Kidney epithelial cell (primary cell): ENCODE data around the gene AHCYL1. TPM values are rescaled to one million over a fixed set of nuclear protein-coding genes. Genes with fewer than 3 reads are reported as not detected.
A peak's percentile ranks its signal among the peaks of the same experiment; 100 is the strongest.

Source experiments
- DNase-seq: peaks from one replicate; pipeline ENCODE4 v3.0.0-alpha.2; 2010; ENCODE audit warnings: low read depth
- H3K27me3 ChIP-seq: 2 replicates; pipeline ENCODE4 v1.6.0; 2011; ENCODE audit warnings: low read length; ENCODE audit not compliant: control insufficient read depth, insufficient read depth
- H3K36me3 ChIP-seq: 2 replicates; pipeline ENCODE4 v1.5.1; 2011; ENCODE audit warnings: low read length; ENCODE audit not compliant: control insufficient read depth, insufficient read depth
- H3K4me3 ChIP-seq: 2 replicates; pipeline ENCODE4 v1.5.1; 2011; ENCODE audit warnings: low read depth, mild to moderate bottlenecking, control low read depth, low read length
- CTCF ChIP-seq: IDR thresholded peaks from 2 replicates; pipeline ENCODE4 v1.5.1; 2011; ENCODE audit warnings: mild to moderate bottlenecking, moderate library complexity, low read length, control low read depth, inconsistent platforms; ENCODE audit not compliant: insufficient read depth, poor library complexity, severe bottlenecking
- total RNA-seq: library from RNA; depleted of rRNA; stranded (reverse); fragments of >200 nt; gene quantifications from 2 replicates; pipeline ENCODE4 v1.2.3, GENCODE V29; 2015

Gene AHCYL1
- total RNA-seq, 1 donor from 2014 or later: 40.1 TPM

DNA sequence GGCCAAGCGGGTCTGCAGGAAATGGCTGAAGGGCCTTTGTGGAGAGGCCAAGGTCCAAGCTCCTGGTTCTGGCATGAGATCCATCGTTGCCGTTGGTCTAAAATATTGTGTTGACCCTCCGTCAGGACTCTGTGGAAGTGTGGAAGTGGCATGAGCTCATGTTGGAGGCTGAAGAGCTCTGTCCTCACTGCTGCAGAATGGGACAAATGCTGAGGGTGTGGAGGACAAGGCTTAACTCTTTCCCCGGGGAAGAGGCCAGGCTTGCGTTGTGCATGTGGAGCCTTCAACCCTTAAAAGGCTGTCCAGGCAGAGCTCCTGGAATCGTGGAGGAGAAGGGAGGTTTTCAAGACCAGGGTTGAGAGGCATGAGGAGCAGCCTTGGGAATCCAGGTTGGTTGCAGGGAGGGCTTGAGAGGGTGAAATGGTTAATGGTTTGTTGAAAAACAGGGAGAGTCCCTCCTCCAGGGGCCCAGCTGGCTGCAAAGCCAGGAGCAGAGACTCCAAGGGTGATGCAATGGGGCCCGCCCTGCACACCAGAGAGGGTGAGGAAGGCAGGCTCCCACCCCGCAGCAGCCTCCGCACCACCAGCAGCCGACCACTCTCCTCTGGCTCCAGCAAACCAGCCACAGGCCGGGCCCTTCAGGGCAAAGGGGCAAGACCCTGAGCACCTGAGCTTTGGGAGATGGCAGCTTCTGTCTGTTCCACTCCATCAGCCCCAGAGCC, 6.7 kb upstream of the AHCYL1 start:
- Histone ChIP-seq H3K36me3 (no peaks in the 10 kb centered on the region), H3K4me3 (no peak overlapping the region), H3K27me3 (no peaks in the 10 kb centered on the region)
- no peak for TF ChIP-seq CTCF
- DNase-seq: no peak

DNA sequence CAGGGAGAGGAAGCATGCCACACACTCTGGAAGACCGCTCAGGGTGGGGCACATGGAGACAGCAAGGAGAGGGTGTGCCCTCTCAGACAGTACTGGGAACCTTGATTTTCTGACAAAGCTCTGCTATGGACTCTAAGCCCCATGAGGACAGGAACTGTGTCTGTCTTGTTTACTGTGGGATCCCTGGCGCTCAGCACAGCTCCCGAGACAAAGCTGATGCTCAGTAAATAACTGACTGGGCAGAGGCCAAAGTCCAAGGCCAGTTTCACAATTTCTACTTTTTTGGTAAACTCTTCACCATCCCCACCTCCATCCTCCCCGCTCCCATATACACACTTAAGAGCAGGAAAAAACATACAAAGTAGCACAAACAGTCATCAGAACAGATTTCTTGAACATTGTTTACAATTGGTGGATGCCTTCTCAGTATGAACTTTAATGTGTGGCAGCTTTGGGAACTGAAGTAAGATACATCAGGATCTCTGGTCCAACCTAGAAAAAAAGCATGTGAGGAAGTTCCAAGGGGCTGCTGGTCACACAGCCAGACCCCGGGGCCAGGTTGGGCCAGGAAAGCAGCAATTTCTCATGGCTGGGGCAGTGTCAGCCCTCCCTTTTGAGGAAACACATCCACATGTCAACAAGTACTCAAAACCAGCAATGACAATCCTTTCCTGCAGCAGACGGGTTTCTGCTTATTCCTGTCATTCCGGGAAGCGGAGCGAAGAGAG, 5.6 kb upstream of the AHCYL1 start:
- H3K4me3 ChIP-seq: no peak overlapping the region
- no peak for TF ChIP-seq CTCF
- no peak for DNase-seq
- no peaks in the 10 kb centered on the region for H3K27me3 ChIP-seq
- H3K36me3 ChIP-seq: no peaks in the 10 kb centered on the region

DNA sequence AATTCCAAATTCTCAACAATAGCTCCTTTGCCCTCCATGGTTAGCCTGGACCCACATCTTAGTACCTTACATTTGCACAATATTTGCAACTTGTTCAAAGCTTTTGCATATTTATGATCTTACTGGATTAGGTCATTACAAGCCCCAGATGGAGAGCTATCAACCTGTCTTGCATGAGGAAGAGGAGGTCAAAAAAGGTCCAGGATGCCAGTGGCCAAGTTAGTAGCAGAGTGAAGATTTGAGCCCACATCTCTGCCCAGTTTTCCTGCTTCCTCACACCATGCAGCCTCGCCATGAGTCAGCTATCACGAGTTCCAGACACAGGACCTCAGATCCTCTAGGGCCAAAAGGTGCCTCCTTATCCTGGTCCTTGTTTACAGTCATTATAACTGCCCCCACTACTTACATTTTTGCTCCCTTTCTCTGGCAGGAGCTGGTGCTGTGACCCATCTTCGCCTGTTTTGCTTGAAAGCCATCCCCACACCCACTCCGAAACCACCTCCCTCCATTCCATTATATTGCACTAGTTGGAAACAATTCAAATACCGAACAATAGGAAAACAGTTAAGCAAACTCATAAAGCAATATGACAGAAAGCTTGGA, 5.0 kb upstream of the AHCYL1 start:
- DNase-seq: no peak

DNA sequence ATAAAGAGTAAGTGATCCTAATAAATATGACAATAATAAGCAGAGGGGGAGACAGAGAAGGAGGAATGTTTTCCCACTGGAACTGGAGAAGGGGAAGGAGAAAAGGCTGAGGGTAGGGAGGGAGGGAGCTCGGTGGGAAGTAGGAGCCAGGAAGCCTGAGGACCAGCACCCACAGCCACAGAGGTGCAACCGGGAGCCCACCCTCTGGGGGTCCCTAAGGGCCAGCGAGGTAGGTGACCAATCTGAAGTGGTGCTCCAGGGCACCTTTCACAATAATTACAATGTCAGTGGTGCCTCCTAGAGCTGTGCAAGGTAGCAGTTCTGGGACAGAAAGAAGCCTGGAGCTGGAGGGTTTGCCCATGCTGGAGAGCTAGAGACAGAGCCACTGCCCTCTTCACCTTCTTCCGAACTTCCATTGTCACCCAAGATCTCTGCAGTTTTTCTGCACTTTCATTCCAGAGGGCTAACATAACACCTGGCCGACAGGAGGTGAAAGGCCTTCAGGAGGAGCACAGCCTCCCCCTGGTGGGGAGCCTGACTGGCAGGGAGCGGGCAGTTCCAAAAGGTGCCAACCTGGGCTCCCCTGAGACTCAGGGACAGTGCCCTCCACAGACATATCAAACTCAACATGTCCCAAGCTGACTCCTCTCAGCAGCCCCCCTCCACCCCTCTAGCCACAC, 4.1 kb upstream of the AHCYL1 start:
- H3K4me3 ChIP-seq: no peak overlapping the region
- peak; percentile 81 for TF ChIP-seq CTCF
- H3K36me3 ChIP-seq: no peaks in the 10 kb centered on the region
- no peaks in the 10 kb centered on the region for H3K27me3 ChIP-seq
- DNase-seq: no peak

More for the DNA sequence above, 5.0 kb upstream of the AHCYL1 start:
- no peaks in the 10 kb centered on the region for H3K27me3 ChIP-seq
- no peaks in the 10 kb centered on the region for H3K36me3 ChIP-seq
- no peak for TF ChIP-seq CTCF
- H3K4me3 ChIP-seq: no peak overlapping the region

- H3K4me3 ChIP-seq: no peak overlapping the region
- no peaks in the 10 kb centered on the region for H3K36me3 ChIP-seq
- TF ChIP-seq CTCF: no peak
- DNase-seq: no peak
- no peaks in the 10 kb centered on the region for H3K27me3 ChIP-seq
Measured at GRCh38 chr1:109981004-109981335, 3.6 kb upstream of the AHCYL1 start.
